GM04504 (cell line): ENCODE data around the gene NEK1.

Experiments
- DNase-seq: peaks from one replicate; pipeline ENCODE4 v3.0.0-alpha.2; 2012; ENCODE audit warnings: low read depth

NEK1 gene

DNA sequence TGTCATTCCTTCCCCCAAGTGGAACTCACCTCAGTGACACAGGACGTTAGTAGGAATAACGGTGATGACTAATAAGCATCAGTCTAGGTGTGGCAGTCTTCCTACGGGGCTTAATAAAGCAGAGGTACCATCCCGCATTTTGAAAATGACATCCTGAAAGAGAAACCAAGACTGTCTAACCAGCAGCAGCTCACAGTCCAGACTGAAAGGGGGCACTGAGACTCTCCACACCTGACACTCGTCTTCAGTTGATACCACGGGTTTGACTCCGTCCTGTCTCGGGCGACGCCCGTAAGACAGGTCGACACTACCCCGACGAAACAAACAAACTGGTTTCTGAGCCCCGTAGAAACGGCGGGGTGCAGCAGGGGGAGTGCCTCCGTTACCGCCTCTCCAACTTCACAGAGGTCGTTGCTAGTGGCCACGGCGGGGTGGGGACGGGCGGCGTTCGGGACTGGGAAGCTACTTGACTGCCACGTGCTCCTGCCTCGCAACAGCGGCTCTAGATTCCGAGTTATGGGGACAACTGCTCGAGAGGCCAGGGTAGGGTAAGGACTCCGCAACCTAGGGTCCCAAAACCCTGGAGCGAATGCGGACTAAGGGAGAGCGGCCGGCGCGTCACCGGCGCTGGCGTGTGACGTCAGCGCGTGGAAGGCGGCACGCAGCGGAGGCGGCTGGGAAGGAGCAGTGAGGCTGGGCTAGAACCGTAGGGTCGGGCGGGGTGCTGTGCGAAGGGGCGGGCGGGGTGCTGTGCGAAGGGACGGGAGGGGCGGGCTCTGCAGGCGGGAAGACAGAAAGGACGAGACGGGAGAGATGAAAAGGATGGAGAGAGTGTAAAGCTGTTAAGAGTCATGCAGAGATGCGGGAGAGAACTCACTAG is at the start of gene NEK1:
Gene NEK1 (minus strand): TSS at position 593 of the 880 bp plus-strand sequence. CDS start 9,953 bp downstream, outside the sequence.
- DNase-seq = peak; percentile 66

DNA sequence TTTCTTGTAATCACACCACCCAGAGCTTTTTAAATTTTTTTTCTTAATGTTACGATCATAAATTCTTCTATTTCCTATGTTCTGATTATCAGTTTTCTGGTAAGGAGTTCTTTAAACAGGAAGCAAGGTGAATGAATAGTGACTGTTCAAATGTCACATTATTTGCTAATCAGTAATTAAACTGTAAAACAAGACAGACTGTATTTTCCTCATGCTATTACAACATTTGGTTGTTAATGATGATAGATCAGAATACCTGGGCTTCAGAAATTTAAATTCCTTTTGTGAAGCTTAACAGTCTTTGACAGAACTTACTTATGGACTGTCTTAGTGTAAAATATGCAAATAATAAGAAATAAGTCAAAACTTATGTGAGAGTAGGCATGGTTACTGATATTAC is 49.4 kb upstream of the NEK1 start:
- no peak for DNase-seq

DNA sequence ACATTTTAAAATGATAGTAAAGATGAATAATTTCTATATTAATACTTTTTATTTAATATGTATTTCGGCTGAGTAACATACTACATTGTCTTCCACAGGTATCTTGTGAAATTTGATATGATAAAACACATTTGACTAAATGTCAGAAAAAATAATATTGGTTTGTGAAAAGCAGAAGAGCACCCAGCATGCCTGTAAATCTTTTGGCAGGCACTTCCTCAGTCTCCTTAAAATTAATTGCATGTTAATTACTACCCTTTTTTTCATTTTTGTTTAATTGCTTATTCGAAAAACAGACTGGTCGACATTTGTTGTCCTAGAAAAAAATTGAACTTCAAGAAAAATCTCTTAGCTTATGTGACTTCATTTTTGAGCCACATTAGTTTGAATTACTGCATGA is 48.5 kb upstream of the NEK1 start:
- no peak for DNase-seq

DNA sequence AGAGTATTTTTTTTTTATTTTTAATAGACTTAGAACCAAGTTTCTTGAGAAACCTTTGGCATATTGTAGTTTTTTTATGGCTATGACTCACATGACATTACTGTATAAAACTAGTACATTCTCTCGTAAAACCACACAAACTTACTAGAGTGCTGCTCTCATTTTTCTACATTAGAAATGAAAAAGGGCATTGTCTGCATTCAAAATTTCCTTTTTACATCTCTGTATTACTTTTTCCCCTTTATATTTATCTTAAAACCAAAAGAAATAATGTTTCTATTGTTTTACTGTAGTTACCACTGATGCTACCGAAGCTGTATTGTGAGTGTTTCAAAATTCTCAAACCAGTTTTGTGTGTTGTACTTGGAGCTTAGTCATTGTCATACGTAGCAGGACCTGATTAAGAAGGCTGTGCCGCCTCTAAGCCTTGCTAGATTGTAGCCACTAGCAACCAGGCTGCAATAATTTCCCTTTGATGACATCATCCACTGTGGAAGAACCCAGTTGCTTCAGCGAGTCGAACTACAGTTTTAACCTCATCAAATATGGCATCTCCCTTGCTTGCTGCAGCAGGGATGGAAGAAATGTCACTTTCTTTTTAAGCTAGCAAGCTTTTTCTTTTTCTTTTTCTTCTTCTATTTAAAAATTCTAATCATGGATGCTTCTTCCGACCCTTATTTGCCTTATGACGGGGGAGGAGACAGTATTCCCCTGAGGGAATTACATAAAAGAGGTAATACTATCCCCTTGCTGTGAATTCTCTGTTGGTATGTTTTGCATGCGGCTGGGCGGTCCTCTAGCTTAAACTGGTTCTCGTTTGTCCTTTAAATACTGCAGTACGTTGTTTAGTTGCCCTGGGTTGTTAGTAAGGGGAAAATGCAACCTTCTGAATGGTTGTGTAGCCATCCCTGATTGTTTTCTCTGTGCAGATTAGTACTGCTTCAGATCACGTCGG is 47.6 kb upstream of the NEK1 start:
- DNase-seq = peak; percentile 93

GRCh38 chr4:169658975-169659715 is 46.8 kb upstream of the NEK1 start:
- no peak for DNase-seq

DNA sequence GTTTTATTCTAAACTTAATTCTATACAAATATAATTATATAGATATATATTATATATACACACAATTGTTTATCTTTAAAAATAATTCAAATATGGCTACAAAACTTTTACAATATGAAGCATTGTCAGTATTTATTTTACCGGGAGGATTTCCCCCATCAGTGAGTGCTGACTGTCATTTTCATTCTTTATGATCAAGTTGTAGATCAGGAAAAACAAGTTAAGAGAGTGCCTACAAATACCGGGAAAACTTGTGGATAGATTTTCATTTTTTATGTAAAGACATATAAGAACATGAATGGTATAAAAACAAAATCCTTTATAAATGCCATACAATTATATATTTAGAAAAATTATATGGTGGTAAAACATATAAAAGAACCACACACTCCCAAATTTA is 45.8 kb upstream of the NEK1 start:
- DNase-seq = no peak

- DNase-seq = no peak
Measured at GRCh38 chr4:169657470-169658107, 45.2 kb upstream of the NEK1 start.

DNA sequence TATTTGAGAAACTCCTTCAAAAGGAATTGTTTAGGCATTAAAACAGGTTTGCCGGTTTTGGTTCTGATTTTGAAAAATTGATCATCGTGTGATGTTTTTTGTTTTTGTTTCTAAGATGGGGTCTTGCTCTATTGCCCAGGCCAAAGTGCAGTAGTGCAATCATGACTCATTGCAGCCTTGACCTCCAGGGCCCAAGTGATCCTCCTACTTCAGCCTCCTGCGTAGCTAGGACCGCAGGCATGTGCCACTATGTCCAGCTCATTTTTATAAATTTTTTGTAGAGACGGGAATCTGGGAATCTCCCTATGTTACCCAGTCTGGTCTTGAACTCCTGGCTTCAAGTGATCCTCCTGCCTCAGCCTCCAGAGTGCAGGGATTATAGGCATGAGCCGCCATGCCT is 43.0 kb upstream of the NEK1 start:
- no peak for DNase-seq

DNA sequence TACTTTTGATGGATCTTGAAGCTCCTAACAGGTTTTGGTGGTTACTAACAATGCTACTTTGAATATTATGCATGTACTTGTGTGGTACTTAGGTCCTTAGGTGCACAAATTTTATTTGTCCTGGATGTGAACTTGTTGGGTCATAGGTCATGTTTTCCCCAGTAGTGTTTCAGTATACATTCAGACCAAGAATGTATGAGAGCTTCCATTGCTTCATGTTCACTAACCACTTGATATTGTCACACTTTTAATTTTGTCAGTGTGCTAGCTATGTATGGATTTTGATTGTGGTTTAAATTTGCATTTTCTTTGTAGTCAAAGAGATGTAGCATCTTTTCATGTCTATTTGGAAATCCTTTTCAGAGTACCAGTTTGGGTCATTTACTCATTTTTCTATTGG is 40.2 kb upstream of the NEK1 start:
- DNase-seq = no peak

DNA sequence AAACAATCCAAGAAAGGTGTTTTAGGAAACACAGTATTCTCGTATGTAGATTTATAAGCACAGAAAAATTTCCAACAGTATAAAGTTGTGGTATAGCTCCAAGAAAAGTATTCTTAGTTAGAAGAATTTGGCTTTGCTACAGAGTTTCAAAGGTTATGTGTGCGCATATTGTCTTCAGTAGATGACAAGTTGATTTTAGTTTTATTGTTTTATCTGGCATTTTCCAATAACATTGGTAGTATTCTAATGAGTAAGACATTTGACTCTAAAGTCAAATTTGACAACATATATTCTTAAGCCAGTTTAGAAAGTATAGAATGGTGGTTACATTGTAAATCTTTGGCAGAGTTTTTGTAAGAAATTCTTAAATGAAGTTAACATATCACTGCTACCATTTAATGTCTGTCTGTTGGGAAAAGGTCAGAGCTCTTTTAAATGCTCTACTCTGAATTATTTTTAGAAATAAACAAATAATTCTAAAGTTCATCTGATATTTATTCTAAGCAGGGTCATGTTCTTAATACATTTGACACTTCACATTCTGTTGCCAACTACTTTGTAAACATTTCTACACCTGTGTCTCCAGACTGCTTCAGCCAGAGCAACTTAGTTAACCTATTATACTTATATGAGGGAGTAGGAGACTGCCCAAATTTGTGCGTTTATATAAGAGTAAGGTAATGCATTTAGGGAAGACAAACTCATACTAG is 38.0 kb upstream of the NEK1 start:
- no peak for DNase-seq

DNA sequence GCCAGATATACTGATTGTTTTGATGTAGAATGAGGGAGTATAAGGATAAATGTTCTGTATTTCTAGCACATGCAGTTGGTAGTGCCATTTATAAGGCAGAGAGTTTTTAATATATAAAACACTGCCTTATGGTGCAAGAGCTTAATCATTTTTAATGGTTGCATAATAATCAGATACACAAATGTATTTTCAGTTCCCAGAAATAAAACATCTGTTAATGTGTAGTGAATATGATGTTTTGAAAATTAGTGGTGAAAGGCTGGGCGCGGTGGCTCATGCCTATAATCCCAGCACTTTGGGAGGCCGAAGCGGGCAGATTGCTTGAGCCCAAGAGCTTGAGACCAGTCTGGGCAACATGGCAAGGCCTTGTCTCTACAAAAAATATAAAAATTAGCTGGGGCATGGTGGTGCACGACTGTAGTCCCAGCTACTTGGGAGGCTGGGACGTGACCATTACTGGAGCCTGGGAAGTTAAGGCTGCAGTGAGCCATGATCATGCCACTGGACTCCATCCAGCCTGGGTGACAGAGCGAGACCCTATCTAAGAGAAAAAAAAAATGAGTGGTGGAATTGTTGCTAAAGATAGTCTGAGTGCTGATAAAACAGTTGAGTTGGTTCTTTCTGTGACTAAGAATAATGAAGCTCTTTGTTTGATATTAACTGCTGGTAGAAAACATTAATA is 37.3 kb upstream of the NEK1 start:
- no peak for DNase-seq

DNA sequence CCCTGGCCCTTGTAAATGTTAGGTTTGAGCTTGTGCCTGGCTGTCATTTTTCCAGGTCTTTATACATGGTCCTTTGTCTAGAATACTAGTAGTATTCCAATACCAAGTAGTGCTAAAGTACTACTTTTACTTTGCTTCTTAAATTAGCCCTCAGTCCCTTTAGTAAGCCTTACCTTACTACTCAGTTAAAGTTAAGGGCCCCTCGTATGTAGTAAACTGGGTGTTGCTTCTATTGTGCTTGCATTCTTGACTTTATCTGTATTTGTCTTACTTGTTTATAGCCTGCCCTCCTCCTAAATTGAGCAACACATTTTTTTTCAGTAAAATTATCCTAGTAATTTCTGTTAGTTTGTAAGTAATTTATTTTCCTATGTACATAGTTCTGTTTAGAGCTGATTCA is 33.2 kb upstream of the NEK1 start:
- DNase-seq = no peak

- DNase-seq = no peak
Measured at GRCh38 chr4:169644802-169645201, 32.4 kb upstream of the NEK1 start.

- DNase-seq = peak; percentile 69
Measured at GRCh38 chr4:169640261-169640870, 28.0 kb upstream of the NEK1 start.

DNA sequence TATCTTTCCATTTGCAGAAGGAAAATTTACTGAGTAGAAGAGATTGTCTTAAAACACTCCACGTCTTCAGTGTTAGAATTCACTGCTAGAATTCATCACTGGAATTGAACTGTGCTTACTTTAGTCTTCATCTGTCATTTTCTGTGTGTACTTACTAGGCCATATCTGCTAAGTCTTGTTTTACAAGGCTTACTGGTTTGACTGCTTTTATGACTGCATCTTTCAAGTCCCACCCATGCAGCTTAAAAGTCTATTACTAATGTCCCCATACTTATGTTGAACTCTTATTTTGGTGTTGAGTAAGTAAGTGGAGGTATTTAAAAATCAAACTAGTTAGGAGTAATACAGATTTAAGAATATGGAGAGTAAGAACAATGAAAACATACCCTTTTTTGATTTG is 22.6 kb upstream of the NEK1 start:
- no peak for DNase-seq

- no peak for DNase-seq
Measured at GRCh38 chr4:169632896-169633295, 20.5 kb upstream of the NEK1 start.

DNA sequence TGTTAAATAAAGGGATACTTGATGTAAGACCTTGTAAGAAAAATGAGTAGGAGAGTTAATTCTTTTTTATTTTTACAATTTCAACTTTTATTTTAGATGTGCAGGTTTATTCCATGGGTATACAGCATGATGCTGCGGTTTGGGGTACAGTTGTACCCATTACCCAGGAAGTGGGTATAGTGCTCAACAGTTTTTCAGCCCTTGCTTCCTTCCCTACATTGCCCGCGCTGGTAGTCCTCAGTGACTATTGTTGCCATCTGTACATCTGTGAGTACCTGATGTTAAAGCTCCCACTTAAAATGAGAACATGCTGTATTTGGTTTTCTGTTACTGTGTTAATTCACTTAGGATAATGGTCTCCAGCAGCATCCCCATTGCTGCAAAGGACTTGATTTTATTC is 17.7 kb upstream of the NEK1 start:
- no peak for DNase-seq

- DNase-seq = no peak
Measured at GRCh38 chr4:169628579-169628978, 16.2 kb upstream of the NEK1 start.

- DNase-seq = no peak
Measured at GRCh38 chr4:169627307-169627706, 14.9 kb upstream of the NEK1 start.
